CD4-positive, alpha-beta memory T cell (primary cell): ENCODE results near the gene RCOR1. TPM values are rescaled to one million over a fixed set of nuclear protein-coding genes. Genes with fewer than 3 reads are reported as not detected.
"Not testable (repeated sequence)": the region's sequence is repeated elsewhere in the genome, so short reads cannot be mapped to it uniquely, and the experiment has no call there.

Experiments
- CTCF ChIA-PET: fragments of 350-600 bp; sonication (Branson Sonifier 250); formaldehyde crosslinking; loops from one replicate; lab custom pipeline; 2021; ENCODE audit warnings: inconsistent platforms; ENCODE audit not compliant: partially characterized antibody; lab: Charles Lee
- POLR2A ChIA-PET: fragments of 350-600 bp; sonication (Branson Sonifier 250); formaldehyde crosslinking; loops from one replicate; lab custom pipeline; 2021; ENCODE audit not compliant: partially characterized antibody; lab: Charles Lee
- DNase-seq, 5 donors: peaks; one replicate each; pipeline versions ENCODE4 v3.0.0 to v3.0.0-alpha.2; 2020 to 2022; ENCODE audit warnings: mixed read lengths in 1 of 5
- H3K27ac ChIP-seq: one replicate; pipeline ENCODE4 v1.7.0; 2013; ENCODE audit warnings: low read depth, low read length
- H3K27me3 ChIP-seq: 2 replicates; pipeline ENCODE4 v1.7.0; 2013; ENCODE audit warnings: mild to moderate bottlenecking, low read length, moderate library complexity; ENCODE audit not compliant: insufficient read depth
- H3K36me3 ChIP-seq: 2 replicates; pipeline ENCODE4 v1.7.0; 2013; ENCODE audit warnings: mild to moderate bottlenecking, low read length, moderate library complexity; ENCODE audit not compliant: insufficient read depth
- H3K4me1 ChIP-seq: 2 replicates; pipeline ENCODE4 v1.7.0; 2013; ENCODE audit warnings: mild to moderate bottlenecking, low read length, moderate library complexity; ENCODE audit not compliant: insufficient read depth
- H3K4me3 ChIP-seq, 2 donors: one replicate each; pipeline ENCODE4 v1.7.0; 2013; ENCODE audit warnings: low read length in 2 of 2, mild to moderate bottlenecking in 1 of 2
- H3K9me3 ChIP-seq, 2 donors: one replicate each; pipeline ENCODE4 v1.7.0; 2013; ENCODE audit warnings: low read length in 2 of 2, control low read depth in 1 of 2; ENCODE audit not compliant: control insufficient read depth in 1 of 2
- H3K27ac Mint-ChIP-seq, 7 donors: one replicate each; pipeline ENCODE4 v1.8.0; 2020 to 2021; ENCODE audit warnings: mixed read lengths in 7 of 7, mild to moderate bottlenecking in 6 of 7, inconsistent platforms in 3 of 7, moderate library complexity in 3 of 7
- H3K27me3 Mint-ChIP-seq, 2 donors: one replicate each; pipeline ENCODE4 v1.8.0; 2020 to 2021; ENCODE audit warnings: mixed read lengths in 2 of 2
- H3K36me3 Mint-ChIP-seq, 2 donors: one replicate each; pipeline ENCODE4 v1.8.0; 2020 to 2021; ENCODE audit warnings: mixed read lengths in 2 of 2, inconsistent platforms in 1 of 2, mild to moderate bottlenecking in 1 of 2
- H3K4me1 Mint-ChIP-seq, 4 donors: one replicate each; pipeline ENCODE4 v1.8.0; 2020 to 2021; ENCODE audit warnings: mixed read lengths in 4 of 4, mild to moderate bottlenecking in 1 of 4
- H3K4me3 Mint-ChIP-seq, 8 donors: one replicate each; pipeline ENCODE4 v1.8.0; 2020 to 2021; ENCODE audit warnings: mixed read lengths in 8 of 8, mild to moderate bottlenecking in 7 of 8, moderate library complexity in 6 of 8, inconsistent platforms in 3 of 8
- H3K9me3 Mint-ChIP-seq, 8 donors: one replicate each; pipeline ENCODE4 v1.8.0; 2020 to 2021; ENCODE audit warnings: mixed read lengths in 8 of 8, mild to moderate bottlenecking in 5 of 8, inconsistent platforms in 3 of 8, moderate library complexity in 1 of 8
- intact Hi-C: fragments of 100-400 bp; cut with micrococcal nuclease; formaldehyde crosslinking; loops from one replicate; pipeline ENCODE4 v1.15.1; 2023
- polyA plus RNA-seq, 2 donors: library from polyadenylated mRNA; unstranded; fragments of 300-500 nt; fragmentation: Illumina TruSeq; gene quantifications; one replicate each; pipeline ENCODE4 v1.2.3, GENCODE V29; 2021
- total RNA-seq, 2 experiments: library from RNA; stranded (reverse); gene quantifications; one replicate each; pipeline ENCODE4 v1.2.3, GENCODE V29; 2021

RCOR1 gene
- total and polyA plus RNA-seq, 4 experiments from 2014 or later = 0.09 to 21.5 (median 10.2) TPM

DNA sequence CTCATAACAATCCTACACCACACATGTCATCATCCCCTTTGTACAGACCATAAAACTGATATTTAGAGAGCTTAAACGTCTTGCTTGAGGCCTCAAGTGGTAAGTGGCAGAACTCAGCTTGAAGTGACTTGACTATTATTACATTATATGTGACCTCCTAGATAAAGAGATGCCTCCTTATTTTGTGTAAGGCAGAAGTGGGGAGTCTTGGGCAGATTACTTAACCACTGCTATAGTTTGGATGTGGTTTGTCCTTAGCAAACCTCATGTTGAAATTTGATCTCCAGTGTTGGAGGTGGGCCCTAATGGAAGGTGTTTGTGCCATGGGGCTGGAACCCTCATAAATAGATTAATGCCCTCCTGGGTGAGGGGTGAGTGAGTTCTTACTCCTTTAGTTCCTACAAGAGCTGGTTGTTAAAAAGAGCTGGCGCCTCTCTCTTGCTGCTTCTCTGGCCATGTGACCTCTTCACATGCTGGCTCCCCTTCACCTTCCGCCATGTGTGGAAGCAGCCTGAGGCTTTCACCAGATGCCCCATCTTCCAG is 37.4 kb downstream of the RCOR1 start:
- ChIA-PET CTCF (interaction anchor here (0.7 to 1.3 kb wide), 2 partner anchors 9 to 35 kb away, joined by 4 to 5 read pairs; no protein-coding TSS in a partner anchor), POLR2A (no interaction called here)
- Histone ChIP-seq H3K27me3 (no peaks in the 10 kb centered on the region), H3K4me3 (no peak overlapping the region), H3K4me1 (peaks cover 4% of the 10 kb centered on the region), H3K9me3 (no peaks in the 10 kb centered on the region), H3K27ac (no peak overlapping the region), H3K36me3 (no peaks in the 10 kb centered on the region)
- H3K27ac Mint-ChIP-seq = peak overlapping the region in 2 of 7 donors; percentile 48 to 73
- no peak overlapping the region for H3K4me3 Mint-ChIP-seq
- DNase-seq = no peak
- H3K4me1 Mint-ChIP-seq = peaks cover 24 to 51% (median 37%) of the 10 kb centered on the region in 4 donors
- no peaks in the 10 kb centered on the region for H3K27me3 Mint-ChIP-seq
- H3K9me3 Mint-ChIP-seq = no peaks in the 10 kb centered on the region
- peaks cover 0 to 10% of the 10 kb centered on the region in 2 donors for H3K36me3 Mint-ChIP-seq
- intact Hi-C loops = no loop called here

DNA sequence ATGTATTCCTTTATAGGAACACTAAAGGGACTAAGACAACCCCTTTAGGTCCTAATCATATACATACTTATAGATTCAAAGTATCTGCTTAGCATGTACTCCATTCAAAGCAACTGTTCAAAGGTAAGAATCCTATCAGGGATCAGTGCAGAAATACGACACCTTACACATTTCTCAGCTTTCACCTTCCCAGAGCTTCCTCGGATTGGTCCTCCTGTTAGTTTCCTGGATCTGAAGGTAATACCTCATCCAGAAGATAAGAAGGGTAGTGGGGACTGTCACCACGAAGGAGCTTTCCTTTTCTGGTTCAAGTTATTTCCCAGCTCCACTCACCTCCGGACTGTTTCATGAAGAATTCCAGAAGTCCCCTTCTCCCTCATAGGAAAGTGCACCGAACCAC is 38.0 kb downstream of the RCOR1 start:
- Mint-ChIP-seq H3K27ac (peak overlapping the region in 1 of 7 donors; percentile 38), H3K4me1 (peaks cover 24 to 51% (median 37%) of the 10 kb centered on the region in 4 donors)
- CTCF ChIA-PET = interaction anchor here (0.7 kb wide), 1 partner anchor 10 kb away, joined by 4 read pairs; no protein-coding TSS in a partner anchor

DNA sequence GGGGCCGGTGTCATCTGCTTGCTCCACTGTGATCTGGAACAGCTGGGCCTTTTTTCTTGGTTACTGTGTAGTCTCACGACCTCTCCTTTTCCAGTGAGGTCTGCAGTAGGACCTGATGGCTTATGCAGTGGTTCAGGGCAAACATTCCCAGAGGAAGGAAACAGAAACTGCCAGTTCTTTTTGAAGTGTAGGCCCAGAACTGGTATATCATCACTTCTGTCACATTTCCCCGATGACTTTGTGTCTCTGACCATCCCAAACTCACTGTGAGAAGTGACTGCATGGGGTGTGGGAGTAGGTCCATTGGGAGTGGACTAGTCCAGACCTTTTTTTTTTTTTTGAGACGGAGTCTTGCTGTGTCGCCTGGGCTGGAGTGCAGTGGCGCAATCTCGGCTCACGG is 38.4 kb downstream of the RCOR1 start:
- Histone ChIP-seq H3K36me3 (no peaks in the 10 kb centered on the region), H3K9me3 (no peaks in the 10 kb centered on the region), H3K4me3 (no peak overlapping the region), H3K27me3 (no peaks in the 10 kb centered on the region), H3K4me1 (peaks cover 4% of the 10 kb centered on the region), H3K27ac (no peak overlapping the region)
- H3K27me3 Mint-ChIP-seq = no peaks in the 10 kb centered on the region
- peaks cover 22 to 46% (median 36%) of the 10 kb centered on the region in 4 donors for H3K4me1 Mint-ChIP-seq
- ChIA-PET CTCF (interaction anchor here (0.7 kb wide), 1 partner anchor 430 kb away, joined by 3 read pairs; no protein-coding TSS in a partner anchor), POLR2A (no interaction called here)
- H3K9me3 Mint-ChIP-seq = no peaks in the 10 kb centered on the region
- intact Hi-C loops = no loop called here
- DNase-seq = no peak
- H3K36me3 Mint-ChIP-seq = peaks cover 0 to 8% of the 10 kb centered on the region in 2 donors
- no peak overlapping the region for H3K4me3 Mint-ChIP-seq
- H3K27ac Mint-ChIP-seq = no peak overlapping the region

More for the DNA sequence above, 38.0 kb downstream of the RCOR1 start:
- no peak for DNase-seq
- POLR2A ChIA-PET = no interaction called here
- H3K27me3 Mint-ChIP-seq = no peaks in the 10 kb centered on the region
- intact Hi-C loops = no loop called here
- H3K4me1 ChIP-seq = peaks cover 4% of the 10 kb centered on the region
- H3K4me3 ChIP-seq = no peak overlapping the region
- H3K27me3 ChIP-seq = no peaks in the 10 kb centered on the region
- H3K4me3 Mint-ChIP-seq = no peak overlapping the region
- no peaks in the 10 kb centered on the region for H3K36me3 ChIP-seq
- no peaks in the 10 kb centered on the region for H3K9me3 ChIP-seq
- H3K27ac ChIP-seq = no peak overlapping the region
- peaks cover 0 to 10% of the 10 kb centered on the region in 2 donors for H3K36me3 Mint-ChIP-seq
- no peaks in the 10 kb centered on the region for H3K9me3 Mint-ChIP-seq

DNA sequence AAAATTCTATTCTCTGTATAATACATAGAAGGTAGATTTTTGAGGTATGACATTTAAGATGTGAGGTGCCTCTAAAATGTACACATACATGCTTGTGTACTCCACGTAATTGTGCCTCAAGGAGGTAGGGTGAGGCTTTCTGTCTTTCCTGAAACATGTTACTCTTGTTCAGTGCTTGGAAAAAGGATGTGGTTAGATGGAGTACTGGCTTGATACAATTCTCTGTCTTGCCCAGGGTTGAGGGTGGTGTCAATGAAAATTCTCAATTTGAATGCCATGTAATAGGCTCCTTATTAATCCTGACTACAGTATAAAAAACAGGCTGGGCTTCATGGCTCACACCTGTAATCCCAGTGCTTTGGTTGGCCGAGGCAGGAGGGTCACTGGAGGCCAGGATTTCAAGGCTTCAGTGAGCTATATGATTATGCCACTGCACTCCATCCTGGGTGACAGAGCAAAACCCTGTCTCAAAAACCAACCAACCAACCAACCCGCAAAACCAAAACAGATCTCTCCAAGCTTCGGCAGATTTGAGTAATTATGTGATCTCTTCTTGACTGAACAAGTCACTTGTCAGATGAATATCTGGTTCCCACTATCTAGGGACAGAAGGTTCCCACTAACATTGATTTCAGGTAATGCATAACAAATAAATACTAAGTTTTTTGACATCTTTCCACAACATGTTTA is 41.6 kb downstream of the RCOR1 start:
- Mint-ChIP-seq H3K4me3 (no peak overlapping the region), H3K9me3 (no peaks in the 10 kb centered on the region), H3K27me3 (no peaks in the 10 kb centered on the region), H3K4me1 (peaks cover 13 to 37% (median 30%) of the 10 kb centered on the region in 4 donors), H3K36me3 (peaks cover 0 to 5% of the 10 kb centered on the region in 2 donors), H3K27ac (peak overlapping the region in 2 of 7 donors; percentile 9 to 39)
- H3K4me1 ChIP-seq = peaks cover 4% of the 10 kb centered on the region
- no peak overlapping the region for H3K4me3 ChIP-seq
- POLR2A ChIA-PET = no interaction called here
- H3K27me3 ChIP-seq = no peaks in the 10 kb centered on the region
- DNase-seq = no peak
- CTCF ChIA-PET = interaction anchor here (0.8 kb wide), 1 partner anchor 10 kb away, joined by 3 read pairs; no protein-coding TSS in a partner anchor
- intact Hi-C loops = no loop called here
- no peaks in the 10 kb centered on the region for H3K9me3 ChIP-seq
- no peak overlapping the region for H3K27ac ChIP-seq
- H3K36me3 ChIP-seq = no peaks in the 10 kb centered on the region

DNA sequence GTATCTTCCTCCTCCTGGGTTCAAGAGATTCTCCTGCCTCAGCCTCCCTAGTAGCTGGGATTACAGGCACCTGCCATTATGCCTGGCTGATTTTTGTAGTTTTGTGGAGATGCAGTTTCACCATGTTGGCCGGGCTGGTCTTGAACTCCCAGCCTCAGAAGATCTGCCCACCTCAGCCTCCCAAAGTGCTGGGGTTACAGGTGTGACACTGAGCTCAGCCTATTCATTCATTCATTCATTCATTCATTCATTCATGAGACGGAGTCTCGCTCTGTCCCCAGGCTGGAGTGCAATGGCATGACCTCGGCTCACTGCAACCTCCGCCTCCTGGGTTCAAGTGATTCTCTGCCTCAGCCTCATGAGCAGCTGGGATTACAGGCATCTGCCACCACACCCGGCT is 47.2 kb downstream of the RCOR1 start:
- intact Hi-C loops, H3K4me3 Mint-ChIP-seq: not testable (repeated sequence)
- H3K4me1 Mint-ChIP-seq = peaks cover 27 to 38% (median 32%) of the 10 kb centered on the region in 4 donors

DNA sequence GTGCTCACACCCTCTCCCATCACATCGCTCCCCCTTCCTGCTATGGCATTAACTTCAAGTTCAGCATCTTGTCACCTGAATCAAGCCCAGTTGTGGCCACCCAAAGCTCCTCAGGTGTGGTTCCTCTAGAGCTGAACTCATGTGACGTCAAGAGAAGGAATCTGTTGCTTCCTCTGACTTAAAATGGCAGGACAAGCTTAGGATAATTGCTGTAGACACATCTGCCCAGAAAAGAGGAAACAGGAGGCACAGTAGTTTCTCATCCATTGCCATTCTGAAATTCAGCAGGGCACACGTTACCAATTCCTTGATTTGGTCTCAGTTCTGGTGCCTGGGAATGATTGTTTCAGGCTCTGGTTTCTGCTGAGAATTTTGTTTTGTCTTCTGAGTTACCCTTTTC is 52.1 kb downstream of the RCOR1 start:
- H3K27me3 ChIP-seq = no peaks in the 10 kb centered on the region
- Mint-ChIP-seq H3K4me3 (peak overlapping the region in 1 of 8 donors; percentile 5), H3K27me3 (no peaks in the 10 kb centered on the region), H3K4me1 (peaks cover 39 to 71% (median 53%) of the 10 kb centered on the region in 4 donors), H3K27ac (peak overlapping the region in 4 of 7 donors; percentile 51 to 85 (median 65)), H3K36me3 (no peaks in the 10 kb centered on the region), H3K9me3 (no peaks in the 10 kb centered on the region)
- peaks cover 30% of the 10 kb centered on the region for H3K4me1 ChIP-seq
- ChIA-PET POLR2A (no interaction called here), CTCF (interaction anchor here (1.3 kb wide), 1 partner anchor 50 kb away, joined by 3 read pairs; no protein-coding TSS in a partner anchor)
- intact Hi-C loops = no loop called here
- no peak overlapping the region for H3K27ac ChIP-seq
- no peak for DNase-seq
- no peaks in the 10 kb centered on the region for H3K36me3 ChIP-seq
- no peak overlapping the region for H3K4me3 ChIP-seq
- no peaks in the 10 kb centered on the region for H3K9me3 ChIP-seq

More for the DNA sequence above, 47.2 kb downstream of the RCOR1 start:
- H3K4me3 ChIP-seq, H3K27ac ChIP-seq, H3K9me3 ChIP-seq, POLR2A ChIA-PET, H3K9me3 Mint-ChIP-seq, H3K36me3 Mint-ChIP-seq, H3K36me3 ChIP-seq, DNase-seq, H3K27me3 ChIP-seq, H3K27me3 Mint-ChIP-seq, CTCF ChIA-PET, H3K27ac Mint-ChIP-seq: not testable (repeated sequence)
- peaks cover 18% of the 10 kb centered on the region for H3K4me1 ChIP-seq

DNA sequence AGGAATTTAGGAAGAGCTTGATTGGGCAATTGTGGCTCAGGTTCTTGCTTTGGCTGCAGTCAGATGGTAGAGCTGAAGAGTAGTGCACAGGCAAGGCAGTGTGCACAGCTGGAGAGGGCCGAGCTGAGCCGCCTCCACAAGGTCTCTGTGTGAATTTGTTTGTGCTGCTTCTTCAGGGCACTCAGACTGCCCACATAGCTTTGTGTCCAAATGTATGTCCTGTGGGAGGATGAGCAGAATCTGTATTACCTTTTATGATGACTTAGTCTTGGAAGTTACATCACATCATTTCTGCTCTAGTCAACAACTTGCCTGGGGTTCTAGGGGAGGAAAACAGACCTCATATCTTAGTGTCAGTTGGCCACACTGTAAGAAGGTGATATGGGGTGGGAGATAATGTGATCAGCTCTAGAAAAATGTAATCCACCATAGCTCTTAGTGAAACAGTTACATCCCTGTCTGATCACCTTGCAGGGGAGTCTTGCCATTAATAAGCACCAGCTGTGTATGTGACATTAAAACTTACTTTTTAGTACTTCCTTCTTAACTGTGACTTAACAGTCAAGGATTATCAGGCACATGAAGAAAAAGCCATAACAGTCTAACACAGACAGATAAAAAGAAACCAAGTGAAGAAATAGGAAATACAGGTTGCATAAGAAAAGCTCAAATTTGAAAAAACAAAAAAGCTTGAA is 53.4 kb downstream of the RCOR1 start:
- H3K27ac Mint-ChIP-seq = peak overlapping the region in 4 of 7 donors; percentile 14 to 57 (median 22)
- Histone ChIP-seq H3K27me3 (no peaks in the 10 kb centered on the region), H3K4me1 (peaks cover 30% of the 10 kb centered on the region), H3K27ac (no peak overlapping the region), H3K36me3 (no peaks in the 10 kb centered on the region), H3K4me3 (no peak overlapping the region), H3K9me3 (no peaks in the 10 kb centered on the region)
- DNase-seq = no peak
- no peak overlapping the region for H3K4me3 Mint-ChIP-seq
- no peaks in the 10 kb centered on the region for H3K36me3 Mint-ChIP-seq
- peaks cover 40 to 69% (median 56%) of the 10 kb centered on the region in 4 donors for H3K4me1 Mint-ChIP-seq
- ChIA-PET POLR2A (interaction anchor here (0.9 kb wide), 1 partner anchor 9 kb away, joined by 3 read pairs; no protein-coding TSS in a partner anchor), CTCF (interaction anchor here (1.3 kb wide), 1 partner anchor 208 kb away, joined by 4 read pairs; no protein-coding TSS in a partner anchor)
- intact Hi-C loops = no loop called here
- H3K9me3 Mint-ChIP-seq = no peaks in the 10 kb centered on the region
- H3K27me3 Mint-ChIP-seq = no peaks in the 10 kb centered on the region
